OCI-LY3 (cell line): ENCODE data around the gene KRT73.

Experiments used
- EZH2phosphoT487 ChIP-seq: fragments of 200-600 bp; shearing (Covaris generic); IDR thresholded peaks from 2 replicates; pipeline ENCODE4 v1.6.1; 2018; ENCODE audit warnings: antibody characterized with exemption, mixed run types, low read depth
- TF ChIP-seq, protein P1 (sequence below): fragments of 200-600, 300-600 bp; sonication (generic); IDR thresholded peaks from 2 replicates; pipeline ENCODE4 v1.5.1; 2014; ENCODE audit warnings: antibody characterized with exemption, low read length, low read depth

GRCh38 chr12:52600071-52600470 lies 18.3 kb downstream of the KRT73 start:
- TF ChIP-seq, protein P1, sequence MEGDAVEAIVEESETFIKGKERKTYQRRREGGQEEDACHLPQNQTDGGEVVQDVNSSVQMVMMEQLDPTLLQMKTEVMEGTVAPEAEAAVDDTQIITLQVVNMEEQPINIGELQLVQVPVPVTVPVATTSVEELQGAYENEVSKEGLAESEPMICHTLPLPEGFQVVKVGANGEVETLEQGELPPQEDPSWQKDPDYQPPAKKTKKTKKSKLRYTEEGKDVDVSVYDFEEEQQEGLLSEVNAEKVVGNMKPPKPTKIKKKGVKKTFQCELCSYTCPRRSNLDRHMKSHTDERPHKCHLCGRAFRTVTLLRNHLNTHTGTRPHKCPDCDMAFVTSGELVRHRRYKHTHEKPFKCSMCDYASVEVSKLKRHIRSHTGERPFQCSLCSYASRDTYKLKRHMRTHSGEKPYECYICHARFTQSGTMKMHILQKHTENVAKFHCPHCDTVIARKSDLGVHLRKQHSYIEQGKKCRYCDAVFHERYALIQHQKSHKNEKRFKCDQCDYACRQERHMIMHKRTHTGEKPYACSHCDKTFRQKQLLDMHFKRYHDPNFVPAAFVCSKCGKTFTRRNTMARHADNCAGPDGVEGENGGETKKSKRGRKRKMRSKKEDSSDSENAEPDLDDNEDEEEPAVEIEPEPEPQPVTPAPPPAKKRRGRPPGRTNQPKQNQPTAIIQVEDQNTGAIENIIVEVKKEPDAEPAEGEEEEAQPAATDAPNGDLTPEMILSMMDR: no peak
- no peak for TF ChIP-seq EZH2phosphoT487
